OCI-LY1 (cell line): Measurements from ENCODE around the gene TRAPPC1.

ENCODE experiments used
- EZH2 ChIP-seq: fragments of 200-600 bp; sonication (generic), shearing (Covaris generic); IDR thresholded peaks from 2 replicates; pipeline ENCODE4 v1.8.0; 2017; ENCODE audit warnings: borderline replicate concordance, mixed run types, mild to moderate bottlenecking, antibody characterized with exemption, low read length, moderate library complexity, mixed read lengths
- TF ChIP-seq, protein P1 (sequence below): fragments of 200-600 bp; sonication (generic), shearing (Covaris generic); IDR thresholded peaks from 2 replicates; pipeline ENCODE4 v1.5.1; 2017; ENCODE audit warnings: mild to moderate bottlenecking, antibody characterized with exemption, low read length, moderate library complexity, mixed read lengths

GRCh38 chr17:7940743-7941142 is 9.0 kb upstream of the TRAPPC1 start:
- TF ChIP-seq EZH2 = no peak
- TF ChIP-seq, protein P1, sequence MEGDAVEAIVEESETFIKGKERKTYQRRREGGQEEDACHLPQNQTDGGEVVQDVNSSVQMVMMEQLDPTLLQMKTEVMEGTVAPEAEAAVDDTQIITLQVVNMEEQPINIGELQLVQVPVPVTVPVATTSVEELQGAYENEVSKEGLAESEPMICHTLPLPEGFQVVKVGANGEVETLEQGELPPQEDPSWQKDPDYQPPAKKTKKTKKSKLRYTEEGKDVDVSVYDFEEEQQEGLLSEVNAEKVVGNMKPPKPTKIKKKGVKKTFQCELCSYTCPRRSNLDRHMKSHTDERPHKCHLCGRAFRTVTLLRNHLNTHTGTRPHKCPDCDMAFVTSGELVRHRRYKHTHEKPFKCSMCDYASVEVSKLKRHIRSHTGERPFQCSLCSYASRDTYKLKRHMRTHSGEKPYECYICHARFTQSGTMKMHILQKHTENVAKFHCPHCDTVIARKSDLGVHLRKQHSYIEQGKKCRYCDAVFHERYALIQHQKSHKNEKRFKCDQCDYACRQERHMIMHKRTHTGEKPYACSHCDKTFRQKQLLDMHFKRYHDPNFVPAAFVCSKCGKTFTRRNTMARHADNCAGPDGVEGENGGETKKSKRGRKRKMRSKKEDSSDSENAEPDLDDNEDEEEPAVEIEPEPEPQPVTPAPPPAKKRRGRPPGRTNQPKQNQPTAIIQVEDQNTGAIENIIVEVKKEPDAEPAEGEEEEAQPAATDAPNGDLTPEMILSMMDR = no peak
